Sigmoid colon (tissue), 7 donors: ENCODE data around the gene AHSP. TPM values are rescaled to one million over a fixed set of nuclear protein-coding genes. Genes with fewer than 3 reads are reported as not detected.
"Not testable (repeated sequence)": the region's sequence is repeated elsewhere in the genome, so short reads cannot be mapped to it uniquely, and the experiment has no call there.

Experiments used
- DNase-seq: peaks from one replicate; pipeline ENCODE4 v3.0.0-alpha.2; 2019
- H3K27ac ChIP-seq, 4 donors: fragments of 200-600 bp; sonication (generic); one replicate each; pipeline ENCODE4 v1.5.1; 2016 to 2019; ENCODE audit warnings: mild to moderate bottlenecking in 1 of 4
- H3K27me3 ChIP-seq, 3 donors: fragments of 200-600 bp; sonication (generic); one replicate each; pipeline ENCODE4 v1.5.1; 2019; ENCODE audit warnings: mild to moderate bottlenecking in 1 of 3
- H3K36me3 ChIP-seq, 4 donors: fragments of 200-600 bp; sonication (generic); one replicate each; pipeline ENCODE4 v1.5.1; 2016 to 2019
- H3K4me1 ChIP-seq, 4 donors: fragments of 200-600 bp; sonication (generic); one replicate each; pipeline ENCODE4 v1.5.1; 2017 to 2019
- H3K4me3 ChIP-seq, 4 donors: fragments of 200-600 bp; sonication (generic); one replicate each; pipeline ENCODE4 v1.5.1; 2017 to 2019; ENCODE audit warnings: mild to moderate bottlenecking in 2 of 4, moderate library complexity in 1 of 4
- H3K9me3 ChIP-seq, 4 donors: fragments of 200-600 bp in 3 of 4; sonication (generic) in 3 of 4; one replicate each; pipeline versions ENCODE4 v1.5.1 to v1.6.1; 2013 to 2019
- CTCF ChIP-seq, 4 experiments: fragments of 450-650 bp in 3 of 4; fragments of 200-600 bp in 1 of 4; IDR thresholded peaks; one replicate each; pipeline ENCODE4 v1.5.1; 2016 to 2019; ENCODE audit warnings: antibody characterized with exemption in 4 of 4, mild to moderate bottlenecking in 3 of 4, moderate library complexity in 2 of 4
- EP300 ChIP-seq, 4 donors: sonication (generic); formaldehyde crosslinking; IDR thresholded peaks; one replicate each; pipeline ENCODE4 v1.6.1; 2017; ENCODE audit warnings: antibody characterized with exemption in 4 of 4
- POLR2A ChIP-seq, 2 donors: fragments of 450-650 bp; IDR thresholded peaks; one replicate each; pipeline ENCODE4 v1.6.1; 2016; ENCODE audit warnings: antibody characterized with exemption in 2 of 2, mild to moderate bottlenecking in 2 of 2, moderate library complexity in 2 of 2
- POLR2AphosphoS5 ChIP-seq, 4 donors: sonication (generic); formaldehyde crosslinking; IDR thresholded peaks; one replicate each; pipeline ENCODE4 v1.6.1; 2017; ENCODE audit warnings: antibody characterized with exemption in 4 of 4
- WGBS, 2 donors: extraction: QIAGEN DNeasy Blood & Tissue Kit; methylation state at CpG; one replicate each; pipeline ENCODE4 v1.1.7; 2013; 5-methylcytosine and 5-hydroxymethylcytosine counted together
- intact Hi-C: fragments of 100-400 bp; cut with DNase I; formaldehyde crosslinking; loops from one replicate; pipeline ENCODE4 v1.15.1; 2023
- polyA plus RNA-seq, 3 donors: library from polyadenylated mRNA; stranded (reverse); fragments of 200-250 nt; gene quantifications; one replicate each; pipeline ENCODE4 v1.2.3, GENCODE V29; 2013
- total RNA-seq, 4 donors: library from RNA; depleted of rRNA; stranded (reverse); fragments of >200 nt; gene quantifications; one replicate each; pipeline ENCODE4 v1.1.0, GENCODE V29; 2016
- donor health status: healthy with polysubstance abuse.
- donor health status: Bipolar disorder and iron deficiency.
- donor health status: healthy.

The AHSP gene
- total and polyA plus RNA-seq, 7 donors, result not detected

- WGBS, 2 donors, result 16 to 39% methylated on average over 49 of the region's 49 CpGs
- intact Hi-C loops, result no loop called here
- peaks cover 5 to 40% (median 29%) of the 10 kb centered on the region in 3 donors for H3K27me3 ChIP-seq
These were observed 41.1 kb downstream of the AHSP start for GRCh38 chr16:31568577-31569359.

GRCh38 chr16:31569360-31569717 is 41.6 kb downstream of the AHSP start:
- WGBS, 2 donors, result 2 to 33% methylated on average over 46 of the region's 46 CpGs
- no peak overlapping the region for H3K27ac ChIP-seq
- H3K27me3 ChIP-seq, result peaks cover 5 to 40% (median 29%) of the 10 kb centered on the region in 3 donors
- peaks cover 0 to 13% (median 11%) of the 10 kb centered on the region in 4 donors for H3K4me1 ChIP-seq
- TF ChIP-seq EP300 (IDR thresholded peaks at IDR 0.05) (no peak), CTCF (IDR thresholded peaks at IDR 0.05) (no peak), POLR2AphosphoS5 (IDR thresholded peaks at IDR 0.05) (no peak), POLR2A (IDR thresholded peaks at IDR 0.05) (no peak)
- H3K9me3 ChIP-seq, result no peaks in the 10 kb centered on the region
- DNase-seq, result no peak
- H3K4me3 ChIP-seq, result peak overlapping the region in 3 of 4 donors; percentile 29 to 49 (median 47)
- intact Hi-C loops, result no loop called here
- no peaks in the 10 kb centered on the region for H3K36me3 ChIP-seq

More at GRCh38 chr16:31568577-31569359, 41.1 kb downstream of the AHSP start:
- TF ChIP-seq CTCF (IDR thresholded peaks at IDR 0.05) (no peak), POLR2AphosphoS5 (IDR thresholded peaks at IDR 0.05) (no peak), EP300 (IDR thresholded peaks at IDR 0.05) (no peak), POLR2A (IDR thresholded peaks at IDR 0.05) (no peak)
- Histone ChIP-seq H3K36me3 (no peaks in the 10 kb centered on the region), H3K9me3 (no peaks in the 10 kb centered on the region), H3K4me3 (peak overlapping the region in 3 of 4 donors; percentile 29 to 49 (median 47)), H3K27ac (no peak overlapping the region), H3K4me1 (peaks cover 0 to 13% (median 11%) of the 10 kb centered on the region in 4 donors)
- no peak for DNase-seq

GRCh38 chr16:31572821-31573220 is 45.1 kb downstream of the AHSP start:
- WGBS, 2 donors, result 50 to 73% methylated on average over 1 of the region's 1 CpG
- intact Hi-C loops, result no loop called here

GRCh38 chr16:31574159-31574558 is 46.5 kb downstream of the AHSP start:
- intact Hi-C loops, result not testable (repeated sequence)
- WGBS, 2 donors, result 25 to 44% methylated on average over 1 of the region's 1 CpG

More at GRCh38 chr16:31572821-31573220, 45.1 kb downstream of the AHSP start:
- peaks cover 5 to 32% (median 28%) of the 10 kb centered on the region in 3 donors for H3K27me3 ChIP-seq
- H3K36me3 ChIP-seq, result no peaks in the 10 kb centered on the region
- peaks cover 0 to 13% (median 11%) of the 10 kb centered on the region in 4 donors for H3K4me1 ChIP-seq
- TF ChIP-seq POLR2AphosphoS5 (IDR thresholded peaks at IDR 0.05), result no peak
- TF ChIP-seq CTCF (IDR thresholded peaks at IDR 0.05), result no peak
- H3K9me3 ChIP-seq, result peaks cover 0 to 3% (median 0%) of the 10 kb centered on the region in 4 donors
- H3K4me3 ChIP-seq, result no peak overlapping the region
- no peak for DNase-seq
- no peak overlapping the region for H3K27ac ChIP-seq

GRCh38 chr16:31577411-31577810 is 49.7 kb downstream of the AHSP start:
- H3K36me3 ChIP-seq, result no peaks in the 10 kb centered on the region
- no peak for TF ChIP-seq POLR2AphosphoS5 (IDR thresholded peaks at IDR 0.05)
- no peak for TF ChIP-seq EP300 (IDR thresholded peaks at IDR 0.05)
- TF ChIP-seq POLR2A (IDR thresholded peaks at IDR 0.05), result no peak
- no peak for TF ChIP-seq CTCF (IDR thresholded peaks at IDR 0.05)
- H3K4me3 ChIP-seq, result no peak overlapping the region
- H3K27ac ChIP-seq, result no peak overlapping the region
- intact Hi-C loops, result no loop called here
- H3K4me1 ChIP-seq, result no peaks in the 10 kb centered on the region
- 73 to 84% methylated on average over 1 of the region's 1 CpG for WGBS, 2 donors
- no peak for DNase-seq
- H3K27me3 ChIP-seq, result no peaks in the 10 kb centered on the region
- peaks cover 0 to 13% (median 2%) of the 10 kb centered on the region in 4 donors for H3K9me3 ChIP-seq

More at GRCh38 chr16:31574159-31574558, 46.5 kb downstream of the AHSP start:
- not testable (repeated sequence) for H3K27ac ChIP-seq, H3K4me1 ChIP-seq, H3K4me3 ChIP-seq, H3K9me3 ChIP-seq, DNase-seq, H3K36me3 ChIP-seq
- H3K27me3 ChIP-seq, result peaks cover 4 to 19% (median 15%) of the 10 kb centered on the region in 3 donors

Other genes with a start within 250 kb of the AHSP start
- 1 to 10 TPM in 2 of 4 donors, under 1 TPM in 2; 0.66 to 3.8 (median 1.8) TPM for gene ITGAX, start 172.7 kb upstream of the AHSP start, total RNA-seq
- gene ITGAX, start 172.7 kb upstream of the AHSP start, polyA plus RNA-seq, result 1 to 10 TPM in 2 of 3 donors, under 1 TPM in 1; 0.60 to 7.6 (median 1.8) TPM
- not detected for gene ITGAD, start 134.6 kb upstream of the AHSP start, total RNA-seq
- gene ITGAD, start 134.6 kb upstream of the AHSP start, polyA plus RNA-seq, result under 1 TPM in 1 of 3 donors, not detected in 2; 0.22 TPM
- gene COX6A2, start 99.5 kb upstream of the AHSP start, total RNA-seq, result not detected
- gene COX6A2, start 99.5 kb upstream of the AHSP start, polyA plus RNA-seq, result 1 to 10 TPM in 1 of 3 donors, under 1 TPM in 1, not detected in 1; 0.32 to 4.8 TPM
- gene ZNF843, start 85.1 kb upstream of the AHSP start, total RNA-seq, result 1 to 10 TPM in 3 of 4 donors, under 1 TPM in 1; 0.36 to 5.3 (median 1.1) TPM
- gene ZNF843, start 85.1 kb upstream of the AHSP start, polyA plus RNA-seq, result 1 to 10 TPM in 1 of 3 donors, under 1 TPM in 1, not detected in 1; 0.22 to 1.8 TPM
- gene ARMC5, start 68.4 kb upstream of the AHSP start, total RNA-seq, result 1 to 10 TPM; 3.9 to 9.5 (median 6.6) TPM
- gene ARMC5, start 68.4 kb upstream of the AHSP start, polyA plus RNA-seq, result 10 to 100 TPM in 1 of 3 donors, 1 to 10 TPM in 2; 2.4 to 11.1 (median 2.8) TPM
- gene TGFB1I1, start 55.7 kb upstream of the AHSP start, total RNA-seq, result 100 to 1,000 TPM; 124 to 339 (median 205) TPM
- 10 to 100 TPM; 10.4 to 31.2 (median 21.0) TPM for gene TGFB1I1, start 55.7 kb upstream of the AHSP start, polyA plus RNA-seq
- gene SLC5A2, start 44.8 kb upstream of the AHSP start, total RNA-seq, result 1 to 10 TPM in 1 of 4 donors, under 1 TPM in 3; 0.49 to 1.1 (median 0.70) TPM
- 1 to 10 TPM in 2 of 3 donors, under 1 TPM in 1; 0.60 to 1.9 (median 1.2) TPM for gene SLC5A2, start 44.8 kb upstream of the AHSP start, polyA plus RNA-seq
- 10 to 100 TPM; 31.6 to 67.0 (median 37.2) TPM for gene RUSF1, start 19.5 kb upstream of the AHSP start, total RNA-seq
- gene RUSF1, start 19.5 kb upstream of the AHSP start, polyA plus RNA-seq, result 10 to 100 TPM in 2 of 3 donors, 1 to 10 TPM in 1; 7.9 to 64.0 (median 12.6) TPM